Activated T-helper 1 cell treated with Interleukin-2 at 50 U/mL for 16 hours (primary cell): Measurements from ENCODE around the gene EXOC6B.
"Not testable (repeated sequence)": the region's sequence is repeated elsewhere in the genome, so short reads cannot be mapped to it uniquely, and the experiment has no call there.

Experiments used
- DNase-seq: peaks from one replicate; pipeline ENCODE4 v3.0.0-alpha.2; 2020; ENCODE audit warnings: low read depth

EXOC6B gene

GRCh38 chr2:72604468-72604867 is 221.4 kb downstream of the EXOC6B start:
- no peak for DNase-seq

- DNase-seq, result no peak
These were observed 222.4 kb downstream of the EXOC6B start for GRCh38 chr2:72603481-72603880.

- DNase-seq, result no peak
These were observed 223.1 kb downstream of the EXOC6B start for GRCh38 chr2:72602711-72603110.

GRCh38 chr2:72602095-72602494 is 223.7 kb downstream of the EXOC6B start:
- DNase-seq, result no peak

GRCh38 chr2:72583836-72584235 is 242.0 kb downstream of the EXOC6B start:
- DNase-seq, result not testable (repeated sequence)

GRCh38 chr2:72583376-72583775 is 242.5 kb downstream of the EXOC6B start:
- no peak for DNase-seq

- no peak for DNase-seq
These were observed 244.2 kb downstream of the EXOC6B start for GRCh38 chr2:72581560-72582181.

GRCh38 chr2:72579591-72580180 is 246.1 kb downstream of the EXOC6B start:
- DNase-seq, result no peak

- DNase-seq, result no peak
These were observed 249.0 kb downstream of the EXOC6B start for GRCh38 chr2:72576861-72577260.

- no peak for DNase-seq
These were observed 249.4 kb downstream of the EXOC6B start for GRCh38 chr2:72576459-72576858.

GRCh38 chr2:72574886-72575285 is 250.9 kb downstream of the EXOC6B start:
- DNase-seq, result no peak

- DNase-seq, result no peak
These were observed 252.6 kb downstream of the EXOC6B start for GRCh38 chr2:72573232-72573631.

- no peak for DNase-seq
These were observed 253.3 kb downstream of the EXOC6B start for GRCh38 chr2:72572501-72572900.

- no peak for DNase-seq
These were observed 255.4 kb downstream of the EXOC6B start for GRCh38 chr2:72570413-72570812.

GRCh38 chr2:72562451-72563153 is 263.2 kb downstream of the EXOC6B start:
- no peak for DNase-seq

- DNase-seq, result no peak
These were observed 264.1 kb downstream of the EXOC6B start for GRCh38 chr2:72561621-72562318.

- DNase-seq, result no peak
These were observed 269.9 kb downstream of the EXOC6B start for GRCh38 chr2:72555943-72556342.

GRCh38 chr2:72555363-72555762 is 270.5 kb downstream of the EXOC6B start:
- DNase-seq, result not testable (repeated sequence)

- DNase-seq, result not testable (repeated sequence)
These were observed 270.9 kb downstream of the EXOC6B start for GRCh38 chr2:72554910-72555309.

GRCh38 chr2:72554381-72554780 is 271.5 kb downstream of the EXOC6B start:
- no peak for DNase-seq

- DNase-seq, result no peak
These were observed 277.6 kb downstream of the EXOC6B start for GRCh38 chr2:72548081-72548764.

GRCh38 chr2:72545790-72546189 is 280.0 kb downstream of the EXOC6B start:
- no peak for DNase-seq
